Liver (tissue), 3 donors: Measurements from ENCODE around the gene PRAMEF27.
"Not testable (repeated sequence)": the region's sequence is repeated elsewhere in the genome, so short reads cannot be mapped to it uniquely, and the experiment has no call there.

Experiments
- CTCF ChIP-seq: fragments of 150-350 bp; IDR thresholded peaks from 2 replicates; pipeline ENCODE4 v1.5.1; 2017; ENCODE audit warnings: improper control_type of control experiment, low read depth, low read length; ENCODE audit not compliant: missing input control
- EGR1 ChIP-seq, 2 donors: IDR thresholded peaks; 2 replicates each; pipeline ENCODE4 v1.6.1; 2016 to 2018; ENCODE audit warnings: antibody characterized with exemption in 2 of 2, low read depth in 2 of 2
- FOXA1 ChIP-seq: IDR thresholded peaks from 2 replicates; pipeline ENCODE4 v1.6.1; 2016; ENCODE audit warnings: antibody characterized with exemption
- FOXA2 ChIP-seq: IDR thresholded peaks from 2 replicates; pipeline ENCODE4 v1.6.1; 2016; ENCODE audit warnings: antibody characterized with exemption
- GABPA ChIP-seq, 2 donors: IDR thresholded peaks in 1 of 2; conservative IDR thresholded peaks in 1 of 2; 2 replicates each; pipeline ENCODE4 v1.6.1; 2016; ENCODE audit warnings: antibody characterized with exemption in 2 of 2, mild to moderate bottlenecking in 1 of 2, moderate library complexity in 1 of 2
- JUND ChIP-seq, 2 donors: IDR thresholded peaks; 2 replicates each; pipeline ENCODE4 v1.6.1; 2016; ENCODE audit warnings: antibody characterized with exemption in 2 of 2
- MAX ChIP-seq: IDR thresholded peaks from 2 replicates; pipeline ENCODE4 v1.6.1; 2016; ENCODE audit warnings: antibody characterized with exemption
- RAD21 ChIP-seq, 2 donors: IDR thresholded peaks; 2 replicates each; pipeline ENCODE4 v1.6.1; 2016; ENCODE audit warnings: antibody characterized with exemption in 2 of 2, mild to moderate bottlenecking in 2 of 2
- REST ChIP-seq: IDR thresholded peaks from 2 replicates; pipeline ENCODE4 v1.6.1; 2016; ENCODE audit warnings: antibody characterized with exemption, mild to moderate bottlenecking
- RXRA ChIP-seq, 2 donors: IDR thresholded peaks; 2 replicates each; pipeline ENCODE4 v1.6.1; 2017 to 2018; ENCODE audit warnings: antibody characterized with exemption in 2 of 2, mild to moderate bottlenecking in 1 of 2
- TAF1 ChIP-seq: conservative IDR thresholded peaks from 2 replicates; pipeline ENCODE4 v1.6.1; 2016; ENCODE audit warnings: antibody characterized with exemption, mild to moderate bottlenecking
- TF ChIP-seq, protein P1 (sequence below): IDR thresholded peaks from 2 replicates; pipeline ENCODE4 v1.6.1; 2016; ENCODE audit warnings: antibody characterized with exemption
- donor health status: healthy.
- donor health status: healthy.

DNA sequence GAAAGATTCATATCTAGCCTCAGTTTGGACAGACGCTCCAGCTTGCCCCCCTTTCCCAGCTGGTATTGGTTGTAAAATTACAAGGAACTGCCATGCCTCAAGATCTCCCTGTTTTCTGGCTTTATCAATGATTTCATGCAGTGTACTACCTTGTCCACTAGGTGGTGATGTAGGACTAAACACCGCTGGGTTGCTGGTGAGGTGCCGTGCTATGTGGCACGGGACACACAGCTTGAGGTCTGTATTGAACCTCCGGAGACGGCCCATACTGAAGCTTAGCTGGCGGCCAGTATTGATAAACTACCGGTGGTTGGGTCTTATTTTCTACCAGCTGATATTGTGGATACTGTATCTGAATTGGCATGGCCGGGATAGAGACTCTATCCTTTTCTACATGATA is 36.5 kb downstream of the PRAMEF27 start:
- TF ChIP-seq, protein P1, sequence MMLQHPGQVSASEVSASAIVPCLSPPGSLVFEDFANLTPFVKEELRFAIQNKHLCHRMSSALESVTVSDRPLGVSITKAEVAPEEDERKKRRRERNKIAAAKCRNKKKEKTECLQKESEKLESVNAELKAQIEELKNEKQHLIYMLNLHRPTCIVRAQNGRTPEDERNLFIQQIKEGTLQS: not testable (repeated sequence)
- TF ChIP-seq JUND (IDR thresholded peaks at IDR 0.05); CTCF; FOXA1; RXRA (IDR thresholded peaks at IDR 0.05); GABPA (IDR thresholded peaks at IDR 0.05 in 1 of 2, conservative IDR thresholded peaks at IDR 0.05 in 1 of 2); REST; EGR1 (IDR thresholded peaks at IDR 0.05; ENCODE audit: low read depth in 2 of 2); RAD21 (IDR thresholded peaks at IDR 0.05); MAX; TAF1; FOXA2: not testable (repeated sequence)
